Prostate gland (tissue), 2 donors: Measurements from ENCODE around the gene ANLN.

Experiments
- CTCF ChIP-seq, 4 experiments: fragments of 200-600 bp in 2 of 4; fragments of 450-650 bp in 2 of 4; sonication (generic) in 2 of 4; IDR thresholded peaks; 1 replicate in 3 of 4; 2 replicates in 1 of 4; pipeline ENCODE4 v1.5.1; 2016 to 2019; ENCODE audit warnings: antibody characterized with exemption in 4 of 4, mild to moderate bottlenecking in 2 of 4, moderate library complexity in 2 of 4
- POLR2AphosphoS5 ChIP-seq: sonication (generic); formaldehyde crosslinking; IDR thresholded peaks from one replicate; pipeline ENCODE4 v1.6.1; 2017; ENCODE audit warnings: antibody characterized with exemption

- no peak for TF ChIP-seq CTCF (IDR thresholded peaks at IDR 0.05)
- TF ChIP-seq POLR2AphosphoS5, result no peak
These were observed 74.6 kb downstream of the ANLN start for GRCh38 chr7:36464271-36464670.
